HFF-Myc (cell line): ENCODE results near the gene ALLC.

ENCODE experiments used
- DNase-seq: peaks from one replicate; pipeline ENCODE4 v3.0.0-alpha.2; 2011; ENCODE audit warnings: low read depth; ENCODE audit errors: extremely low read depth
- H3K4me3 ChIP-seq: replicated peaks from 2 replicates; pipeline ENCODE4 v1.5.1; 2011; ENCODE audit warnings: low read depth, mild to moderate bottlenecking, control low read depth, low read length
- TF ChIP-seq, protein P1 (sequence below): IDR thresholded peaks from 2 replicates; pipeline ENCODE4 v1.5.1; 2012; ENCODE audit warnings: mild to moderate bottlenecking, low read depth, low read length, control low read depth; ENCODE audit errors: missing control alignments

ALLC gene

DNA sequence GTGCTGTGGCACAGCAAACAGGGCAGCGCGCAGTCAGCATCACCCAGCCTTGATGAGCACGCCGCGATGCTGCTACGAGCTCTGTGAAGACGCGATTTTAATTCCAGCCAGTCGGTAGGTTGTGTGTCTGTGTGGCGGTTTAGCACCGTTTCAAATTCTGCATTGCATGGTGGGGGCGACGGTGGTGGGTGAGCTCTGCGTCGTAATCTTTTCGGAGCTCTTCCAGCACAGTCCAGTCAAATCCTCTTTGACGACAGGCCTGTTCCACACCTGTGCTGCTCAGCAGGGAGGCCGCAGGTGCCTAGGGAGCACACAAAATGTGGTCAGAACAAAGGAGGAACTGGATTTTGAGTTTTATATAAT, 8.6 kb downstream of the ALLC start:
- no peak for DNase-seq
- TF ChIP-seq, protein P1, sequence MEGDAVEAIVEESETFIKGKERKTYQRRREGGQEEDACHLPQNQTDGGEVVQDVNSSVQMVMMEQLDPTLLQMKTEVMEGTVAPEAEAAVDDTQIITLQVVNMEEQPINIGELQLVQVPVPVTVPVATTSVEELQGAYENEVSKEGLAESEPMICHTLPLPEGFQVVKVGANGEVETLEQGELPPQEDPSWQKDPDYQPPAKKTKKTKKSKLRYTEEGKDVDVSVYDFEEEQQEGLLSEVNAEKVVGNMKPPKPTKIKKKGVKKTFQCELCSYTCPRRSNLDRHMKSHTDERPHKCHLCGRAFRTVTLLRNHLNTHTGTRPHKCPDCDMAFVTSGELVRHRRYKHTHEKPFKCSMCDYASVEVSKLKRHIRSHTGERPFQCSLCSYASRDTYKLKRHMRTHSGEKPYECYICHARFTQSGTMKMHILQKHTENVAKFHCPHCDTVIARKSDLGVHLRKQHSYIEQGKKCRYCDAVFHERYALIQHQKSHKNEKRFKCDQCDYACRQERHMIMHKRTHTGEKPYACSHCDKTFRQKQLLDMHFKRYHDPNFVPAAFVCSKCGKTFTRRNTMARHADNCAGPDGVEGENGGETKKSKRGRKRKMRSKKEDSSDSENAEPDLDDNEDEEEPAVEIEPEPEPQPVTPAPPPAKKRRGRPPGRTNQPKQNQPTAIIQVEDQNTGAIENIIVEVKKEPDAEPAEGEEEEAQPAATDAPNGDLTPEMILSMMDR, result no peak
- H3K4me3 ChIP-seq, result no peak overlapping the region

DNA sequence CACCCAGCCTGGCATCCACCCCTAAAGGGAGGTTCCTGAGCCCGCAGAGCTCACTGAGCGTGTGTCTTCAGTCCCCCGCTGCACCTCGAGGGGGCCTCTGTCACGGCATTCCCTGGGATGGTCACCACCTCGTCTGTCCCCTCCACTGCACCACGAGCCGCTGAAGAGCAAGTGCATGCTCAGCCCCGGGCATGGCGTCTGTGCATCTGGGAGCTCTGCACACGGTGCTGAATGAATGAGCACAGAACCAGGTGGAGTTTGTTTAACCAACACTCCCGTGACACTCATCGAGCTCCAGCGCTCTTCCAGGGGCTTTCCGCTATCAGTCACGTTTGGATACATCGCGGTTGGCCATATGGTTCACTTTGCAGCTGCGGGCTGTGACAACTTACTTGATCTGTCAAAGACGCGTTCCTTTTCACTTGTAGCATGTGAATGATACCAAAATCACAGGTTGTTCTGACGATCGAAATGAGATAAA, 9.2 kb downstream of the ALLC start:
- no peak for DNase-seq
- TF ChIP-seq, protein P1, result no peak
- H3K4me3 ChIP-seq, result no peak overlapping the region

DNA sequence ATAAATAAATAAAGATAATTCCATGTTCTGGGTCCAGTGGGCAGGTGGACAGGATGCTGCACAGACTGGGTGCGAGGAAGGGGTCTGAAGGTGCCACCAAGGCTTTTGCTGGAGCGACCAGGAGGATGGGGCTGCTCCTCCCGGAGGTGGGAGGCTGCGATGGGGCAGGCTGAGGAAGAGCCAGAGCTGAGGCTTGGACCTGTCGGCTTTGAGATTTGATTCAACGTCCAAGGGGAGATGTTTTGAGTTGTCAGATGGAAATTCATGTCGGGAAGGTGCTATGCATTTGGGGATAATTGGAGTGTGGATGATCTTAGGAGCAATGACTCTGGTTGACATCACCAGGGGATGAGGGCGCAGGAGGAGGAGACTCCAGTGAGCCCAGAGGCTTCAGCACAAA, 11.7 kb downstream of the ALLC start:
- no peak for DNase-seq
- TF ChIP-seq, protein P1, result no peak
- H3K4me3 ChIP-seq, result no peak overlapping the region

DNA sequence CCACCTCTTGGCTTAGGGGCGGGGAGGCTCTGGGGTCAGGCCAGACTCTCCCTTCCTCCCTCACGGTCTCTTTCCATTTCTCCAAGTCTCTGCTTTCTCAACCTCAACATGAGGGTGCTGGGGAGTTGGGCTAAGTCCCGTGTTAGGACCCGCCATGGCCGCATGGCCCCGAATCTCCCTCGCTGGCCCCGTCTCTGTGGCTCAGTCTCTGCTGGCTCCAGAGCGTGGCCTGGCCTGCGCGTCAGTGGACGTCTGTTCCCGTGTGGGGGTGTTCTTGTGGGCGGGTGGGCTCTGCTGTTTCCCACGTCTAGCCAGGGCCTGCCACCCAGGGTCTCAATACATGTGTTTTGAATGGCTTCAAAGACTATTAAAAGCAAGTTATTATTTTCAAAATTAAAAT, 12.4 kb downstream of the ALLC start:
- TF ChIP-seq, protein P1, result no peak
- no peak overlapping the region for H3K4me3 ChIP-seq
- DNase-seq, result no peak

DNA sequence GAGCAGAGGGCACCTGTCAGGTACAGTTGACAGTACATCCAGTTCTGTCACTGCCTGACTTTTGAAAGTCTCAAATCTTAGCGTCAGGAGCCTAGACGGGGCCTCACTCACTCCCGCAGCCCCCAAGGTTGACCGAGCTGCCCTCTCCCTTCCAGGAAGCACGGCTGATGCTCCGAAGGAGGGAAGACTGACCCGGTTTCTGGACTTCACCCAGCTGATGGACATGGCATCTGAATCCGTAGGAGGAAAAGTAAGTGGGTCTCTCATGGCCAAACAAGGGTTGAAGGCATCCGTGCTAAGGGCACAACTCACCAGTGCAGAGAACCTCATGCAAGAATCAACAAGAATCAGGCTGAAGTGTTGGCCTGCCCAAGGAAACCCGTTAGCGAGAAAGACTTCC, 12.9 kb downstream of the ALLC start:
- DNase-seq, result no peak
- TF ChIP-seq, protein P1, result no peak
- no peak overlapping the region for H3K4me3 ChIP-seq

DNA sequence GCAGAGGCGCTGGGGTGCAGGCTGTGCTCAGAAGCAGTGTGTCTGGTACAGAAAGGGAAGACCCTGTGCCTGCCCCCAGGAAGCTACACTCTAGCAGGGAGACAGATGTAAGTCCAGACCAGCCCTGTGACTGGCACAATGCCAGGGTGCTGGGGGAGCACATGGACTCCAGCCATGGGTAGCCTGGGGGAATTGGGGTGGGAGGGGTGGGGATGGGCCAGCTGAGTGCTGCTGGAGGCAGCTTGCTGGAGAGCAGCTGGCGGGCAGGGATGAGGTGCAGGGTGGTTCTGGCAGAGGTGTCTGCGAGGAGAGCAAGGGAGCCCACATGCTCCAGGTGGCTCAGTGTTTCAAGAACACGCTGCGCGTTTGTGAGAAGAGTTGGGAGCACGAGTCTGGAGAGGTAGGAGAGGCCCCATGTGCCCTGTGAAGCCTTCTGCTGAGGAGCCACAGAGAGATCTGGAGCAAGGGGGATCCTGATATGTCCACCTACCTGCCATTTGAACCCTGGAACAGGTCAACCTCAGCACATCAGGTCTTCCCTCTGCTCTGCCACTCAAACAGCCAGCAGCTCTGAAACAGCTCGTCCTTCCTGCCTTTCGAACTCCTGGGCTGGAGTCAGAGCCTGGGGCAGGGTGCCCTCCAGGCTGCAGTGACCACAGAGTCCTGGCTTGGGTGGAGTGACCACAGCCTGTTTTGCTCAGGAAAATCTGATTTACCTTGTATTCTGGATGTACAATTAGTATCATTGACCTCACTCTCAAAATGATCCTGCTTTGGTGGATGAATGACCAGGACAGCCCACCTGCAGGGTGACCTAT, 15.1 kb downstream of the ALLC start:
- DNase-seq, result no peak
- TF ChIP-seq, protein P1, result no peak
- H3K4me3 ChIP-seq, result no peak overlapping the region
